Mononuclear cell (primary cell): ENCODE data around the gene CEP250. TPM values are rescaled to one million over a fixed set of nuclear protein-coding genes. Genes with fewer than 3 reads are reported as not detected.
"Not testable (repeated sequence)": the region's sequence is repeated elsewhere in the genome, so short reads cannot be mapped to it uniquely, and the experiment has no call there.

Source experiments
- H3K27me3 ChIP-seq: 2 replicates; pipeline ENCODE4 v1.6.0; 2011; ENCODE audit warnings: low read length, control low read depth; ENCODE audit not compliant: insufficient read depth
- H3K4me1 ChIP-seq: 2 replicates; pipeline ENCODE4 v1.5.1; 2011; ENCODE audit warnings: mild to moderate bottlenecking, low read length, control low read depth; ENCODE audit not compliant: insufficient read depth
- H3K4me3 ChIP-seq: 2 replicates; pipeline ENCODE4 v1.5.1; 2011; ENCODE audit warnings: mild to moderate bottlenecking, low read length, moderate library complexity
- H3K9me3 ChIP-seq: 2 replicates; pipeline ENCODE4 v1.5.1; 2011; ENCODE audit warnings: low read depth, mild to moderate bottlenecking, control low read depth, low read length
- total RNA-seq: library from RNA; depleted of rRNA; stranded (reverse); fragments of >200 nt; gene quantifications from one replicate; pipeline ENCODE4 v1.2.3, GENCODE V29; 2012

CEP250 gene
- total RNA-seq, 1 donor: 10.7 TPM

- Histone ChIP-seq H3K27me3 (no peaks in the 10 kb centered on the region), H3K4me1 (no peaks in the 10 kb centered on the region), H3K4me3 (no peak overlapping the region), H3K9me3 (no peaks in the 10 kb centered on the region)
Observed at GRCh38 chr20:35446356-35447078, 8.9 kb upstream of the CEP250 start.

GRCh38 chr20:35447082-35447789 is 8.2 kb upstream of the CEP250 start:
- H3K4me1 ChIP-seq: no peaks in the 10 kb centered on the region
- no peak overlapping the region for H3K4me3 ChIP-seq
- H3K9me3 ChIP-seq: no peaks in the 10 kb centered on the region
- no peaks in the 10 kb centered on the region for H3K27me3 ChIP-seq

- H3K9me3 ChIP-seq: no peaks in the 10 kb centered on the region
- H3K27me3 ChIP-seq: no peaks in the 10 kb centered on the region
- H3K4me1 ChIP-seq: peaks cover 2% of the 10 kb centered on the region
- H3K4me3 ChIP-seq: no peak overlapping the region
Observed at GRCh38 chr20:35448788-35449373, 6.5 kb upstream of the CEP250 start.

- not testable (repeated sequence) for H3K27me3 ChIP-seq, H3K4me1 ChIP-seq, H3K4me3 ChIP-seq
Observed at GRCh38 chr20:35449855-35450254, 5.5 kb upstream of the CEP250 start.

GRCh38 chr20:35451295-35451694 is 4.1 kb upstream of the CEP250 start:
- no peak overlapping the region for H3K4me3 ChIP-seq
- no peaks in the 10 kb centered on the region for H3K9me3 ChIP-seq
- H3K27me3 ChIP-seq: no peaks in the 10 kb centered on the region
- peaks cover 17% of the 10 kb centered on the region for H3K4me1 ChIP-seq

More at GRCh38 chr20:35449855-35450254, 5.5 kb upstream of the CEP250 start:
- H3K9me3 ChIP-seq: not testable (repeated sequence)

GRCh38 chr20:35453647-35454046 is 1.8 kb upstream of the CEP250 start:
- Histone ChIP-seq H3K27me3 (no peaks in the 10 kb centered on the region), H3K4me1 (peaks cover 17% of the 10 kb centered on the region), H3K9me3 (no peaks in the 10 kb centered on the region), H3K4me3 (no peak overlapping the region)

GRCh38 chr20:35456700-35457099 is 1.3 kb downstream of the CEP250 start:
- peaks cover 17% of the 10 kb centered on the region for H3K4me1 ChIP-seq
- H3K27me3 ChIP-seq, H3K4me3 ChIP-seq, H3K9me3 ChIP-seq: not testable (repeated sequence)

- not testable (repeated sequence) for H3K9me3 ChIP-seq, H3K27me3 ChIP-seq, H3K4me3 ChIP-seq
- peaks cover 17% of the 10 kb centered on the region for H3K4me1 ChIP-seq
Observed at GRCh38 chr20:35457539-35457938, 2.1 kb downstream of the CEP250 start.

- no peaks in the 10 kb centered on the region for H3K27me3 ChIP-seq
- H3K4me3 ChIP-seq: no peak overlapping the region
- H3K9me3 ChIP-seq: no peaks in the 10 kb centered on the region
- peaks cover 17% of the 10 kb centered on the region for H3K4me1 ChIP-seq
Observed at GRCh38 chr20:35458388-35458787, 3.0 kb downstream of the CEP250 start.

GRCh38 chr20:35461620-35462019 is 6.2 kb downstream of the CEP250 start:
- no peaks in the 10 kb centered on the region for H3K27me3 ChIP-seq

GRCh38 chr20:35462351-35462750 is 7.0 kb downstream of the CEP250 start:
- Histone ChIP-seq H3K4me1 (peaks cover 6% of the 10 kb centered on the region), H3K27me3 (no peaks in the 10 kb centered on the region), H3K4me3 (no peak overlapping the region), H3K9me3 (no peaks in the 10 kb centered on the region)

More at GRCh38 chr20:35461620-35462019, 6.2 kb downstream of the CEP250 start:
- no peaks in the 10 kb centered on the region for H3K9me3 ChIP-seq
- peaks cover 6% of the 10 kb centered on the region for H3K4me1 ChIP-seq
- no peak overlapping the region for H3K4me3 ChIP-seq

GRCh38 chr20:35463455-35464300 is 8.3 kb downstream of the CEP250 start:
- Histone ChIP-seq H3K27me3 (no peaks in the 10 kb centered on the region), H3K9me3 (no peaks in the 10 kb centered on the region), H3K4me3 (no peak overlapping the region), H3K4me1 (peaks cover 6% of the 10 kb centered on the region)

GRCh38 chr20:35465976-35466375 is 10.6 kb downstream of the CEP250 start:
- Histone ChIP-seq H3K4me1 (peaks cover 6% of the 10 kb centered on the region), H3K27me3 (no peaks in the 10 kb centered on the region), H3K9me3 (no peaks in the 10 kb centered on the region)

GRCh38 chr20:35466856-35467255 is 11.5 kb downstream of the CEP250 start:
- H3K9me3 ChIP-seq: no peaks in the 10 kb centered on the region
- no peak overlapping the region for H3K4me3 ChIP-seq
- peaks cover 6% of the 10 kb centered on the region for H3K4me1 ChIP-seq
- H3K27me3 ChIP-seq: no peaks in the 10 kb centered on the region

More at GRCh38 chr20:35465976-35466375, 10.6 kb downstream of the CEP250 start:
- no peak overlapping the region for H3K4me3 ChIP-seq
